GM12875 (cell line): ENCODE data around the gene TPM1.

Experiments
- H3K4me3 ChIP-seq: one replicate; pipeline ENCODE4 v1.5.1; 2011; ENCODE audit warnings: low read depth, low read length, control low read depth
- TF ChIP-seq, protein P1 (sequence below): IDR thresholded peaks from 2 replicates; pipeline ENCODE4 v1.5.1; 2011; ENCODE audit warnings: low read depth, mild to moderate bottlenecking, control low read depth, inconsistent platforms, low read length, moderate library complexity, borderline replicate concordance; ENCODE audit not compliant: insufficient read depth

TPM1 gene

DNA sequence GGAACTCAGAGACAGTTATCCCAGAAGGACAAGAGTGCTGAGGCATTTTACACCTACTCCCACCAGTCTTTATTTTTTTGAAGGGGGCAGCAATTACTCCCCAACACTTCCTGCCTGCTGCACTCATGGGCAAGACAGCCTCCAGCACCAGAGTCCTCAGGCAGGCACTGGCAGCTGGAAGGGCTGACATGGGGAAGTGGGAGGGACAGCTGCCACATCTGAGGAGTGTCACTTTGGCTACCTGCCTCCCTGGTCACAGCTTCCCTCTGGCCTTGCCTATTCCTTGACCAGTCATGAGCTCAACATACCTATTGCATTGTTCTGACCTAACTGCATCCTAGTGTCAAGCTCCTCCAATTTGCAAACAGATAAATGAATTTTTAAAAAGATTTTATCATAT is 68.9 kb downstream of the TPM1 start:
- TF ChIP-seq, protein P1, sequence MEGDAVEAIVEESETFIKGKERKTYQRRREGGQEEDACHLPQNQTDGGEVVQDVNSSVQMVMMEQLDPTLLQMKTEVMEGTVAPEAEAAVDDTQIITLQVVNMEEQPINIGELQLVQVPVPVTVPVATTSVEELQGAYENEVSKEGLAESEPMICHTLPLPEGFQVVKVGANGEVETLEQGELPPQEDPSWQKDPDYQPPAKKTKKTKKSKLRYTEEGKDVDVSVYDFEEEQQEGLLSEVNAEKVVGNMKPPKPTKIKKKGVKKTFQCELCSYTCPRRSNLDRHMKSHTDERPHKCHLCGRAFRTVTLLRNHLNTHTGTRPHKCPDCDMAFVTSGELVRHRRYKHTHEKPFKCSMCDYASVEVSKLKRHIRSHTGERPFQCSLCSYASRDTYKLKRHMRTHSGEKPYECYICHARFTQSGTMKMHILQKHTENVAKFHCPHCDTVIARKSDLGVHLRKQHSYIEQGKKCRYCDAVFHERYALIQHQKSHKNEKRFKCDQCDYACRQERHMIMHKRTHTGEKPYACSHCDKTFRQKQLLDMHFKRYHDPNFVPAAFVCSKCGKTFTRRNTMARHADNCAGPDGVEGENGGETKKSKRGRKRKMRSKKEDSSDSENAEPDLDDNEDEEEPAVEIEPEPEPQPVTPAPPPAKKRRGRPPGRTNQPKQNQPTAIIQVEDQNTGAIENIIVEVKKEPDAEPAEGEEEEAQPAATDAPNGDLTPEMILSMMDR, result no peak

DNA sequence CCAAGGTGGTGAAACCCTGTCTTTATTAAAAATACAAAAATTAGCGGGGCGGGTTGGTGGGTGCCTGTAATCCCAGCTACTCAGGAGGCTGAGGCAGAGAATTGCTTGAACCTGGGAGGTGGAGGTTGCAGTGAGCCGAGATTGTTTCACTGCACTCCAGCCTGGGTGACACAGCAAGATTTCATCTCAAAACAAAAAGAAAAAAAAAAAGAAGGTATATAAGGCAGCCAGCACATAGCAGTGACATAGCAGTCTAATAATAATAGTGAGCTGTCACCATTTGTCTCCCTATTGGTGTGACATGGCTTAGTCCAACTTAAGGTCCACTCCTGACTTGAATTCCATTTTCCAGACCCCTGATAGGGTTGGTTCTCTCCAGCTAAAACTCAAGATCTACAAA is 70.3 kb downstream of the TPM1 start:
- no peak overlapping the region for H3K4me3 ChIP-seq
- TF ChIP-seq, protein P1, result no peak

More for the DNA sequence above, 68.9 kb downstream of the TPM1 start:
- no peak overlapping the region for H3K4me3 ChIP-seq

DNA sequence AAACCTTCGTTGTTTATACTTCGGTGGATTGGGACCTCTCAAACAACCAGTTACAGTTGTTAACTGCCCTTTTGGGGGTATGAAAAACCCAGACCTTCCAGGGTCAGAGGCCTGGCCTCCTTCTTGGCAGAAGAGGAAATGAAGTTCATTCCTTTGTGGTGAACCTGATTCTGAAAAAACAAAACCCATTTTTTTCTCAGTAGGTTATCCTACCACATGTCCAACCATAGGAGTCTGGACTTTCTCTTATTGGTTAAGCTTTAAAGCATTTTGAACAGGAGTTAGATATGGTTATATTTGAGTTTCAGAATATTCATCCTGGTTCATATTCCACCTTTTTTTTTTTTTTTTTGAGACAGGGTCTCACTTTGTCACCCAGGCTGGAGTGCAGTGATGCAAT is 71.9 kb downstream of the TPM1 start:
- TF ChIP-seq, protein P1, result no peak
- H3K4me3 ChIP-seq, result no peak overlapping the region
